Testis (tissue), 3 donors: ENCODE results near the gene NDFIP1. TPM values are rescaled to one million over a fixed set of nuclear protein-coding genes. Genes with fewer than 3 reads are reported as not detected.

Experiments
- DNase-seq: peaks from one replicate; pipeline ENCODE4 v3.0.0-alpha.2; 2019
- H3K27ac ChIP-seq, 2 donors: fragments of 200-600 bp; sonication (generic); one replicate each; pipeline ENCODE4 v1.5.1; 2019
- H3K27me3 ChIP-seq: fragments of 200-600 bp; sonication (generic); one replicate; pipeline ENCODE4 v1.5.1; 2019
- H3K36me3 ChIP-seq: fragments of 200-600 bp; sonication (generic); one replicate; pipeline ENCODE4 v1.5.1; 2017; ENCODE audit warnings: low read depth; ENCODE audit errors: missing control alignments
- H3K4me1 ChIP-seq: fragments of 200-600 bp; sonication (generic); one replicate; pipeline ENCODE4 v1.5.1; 2019
- H3K4me3 ChIP-seq, 2 donors: fragments of 200-600 bp; sonication (generic); one replicate each; pipeline ENCODE4 v1.5.1; 2017 to 2019
- H3K9me3 ChIP-seq: fragments of 200-600 bp; sonication (generic); one replicate; pipeline ENCODE4 v1.5.1; 2017
- POLR2A ChIP-seq: fragments of 450-650 bp; IDR thresholded peaks from one replicate; pipeline ENCODE4 v1.6.1; 2017; ENCODE audit warnings: antibody characterized with exemption, mild to moderate bottlenecking, moderate library complexity
- WGBS, 2 donors: methylation state at CpG; one replicate each; pipeline ENCODE4 v1.1.5; 2018; 5-methylcytosine and 5-hydroxymethylcytosine counted together
- intact Hi-C: fragments of 100-400 bp; cut with DNase I; formaldehyde crosslinking; loops from one replicate; pipeline ENCODE4 v1.15.1; 2023; ENCODE audit warnings: low total_unique reads
- polyA plus RNA-seq: library from polyadenylated mRNA; stranded (reverse); fragments of 350-450 nt; fragmentation: Illumina TruSeq; extraction: RNeasy Lipid Tissue Mini Kit (QIAGEN cat#74804); gene quantifications from one replicate; pipeline ENCODE4 v1.2.3, GENCODE V29; 2014; ENCODE audit warnings: low read depth, low replicate concordance; ENCODE audit not compliant: insufficient read depth
- total RNA-seq, 2 donors: library from RNA; depleted of rRNA; stranded (reverse); fragments of >200 nt; gene quantifications; one replicate each; pipeline ENCODE4 v1.2.3, GENCODE V29; 2016
- TF ChIP-seq, protein P1 (sequence below), 3 experiments: fragments of 450-650 bp in 2 of 3; fragments of 200-600 bp in 1 of 3; sonication (generic) in 1 of 3; IDR thresholded peaks; one replicate each; pipeline ENCODE4 v1.5.1; 2016 to 2019; ENCODE audit warnings: antibody characterized with exemption in 3 of 3, mild to moderate bottlenecking in 2 of 3, moderate library complexity in 1 of 3

NDFIP1 gene
- total and polyA plus RNA-seq, 3 donors from 2014 or later: 88.7 to 319 (median 292) TPM

DNA sequence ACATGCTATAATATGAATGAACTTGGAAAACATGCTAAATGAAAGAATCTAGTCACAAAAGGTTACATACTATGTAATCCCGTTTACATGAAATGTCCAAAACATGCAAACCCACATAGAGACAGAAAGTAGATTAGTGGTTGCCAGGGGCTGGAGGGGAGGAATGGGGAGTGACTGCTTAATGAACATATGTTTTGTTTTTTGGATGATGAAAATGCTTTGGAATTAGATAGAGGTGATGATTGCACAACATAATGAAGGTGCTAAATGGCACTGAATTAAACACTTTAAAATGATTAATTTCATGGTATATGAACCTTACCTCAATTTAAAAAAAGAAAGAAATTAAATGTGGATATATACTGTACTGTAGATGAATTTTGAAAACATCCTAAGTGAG lies 17.6 kb upstream of the NDFIP1 start:
- intact Hi-C loops: no loop called here
- Histone ChIP-seq H3K4me3 (no peak overlapping the region), H3K9me3 (no peaks in the 10 kb centered on the region), H3K27ac (no peak overlapping the region), H3K4me1 (peaks cover 40% of the 10 kb centered on the region), H3K27me3 (no peaks in the 10 kb centered on the region), H3K36me3 (no peaks in the 10 kb centered on the region)
- 39 to 71% methylated on average over 1 of the region's 1 CpG for WGBS, 2 donors
- TF ChIP-seq, protein P1, sequence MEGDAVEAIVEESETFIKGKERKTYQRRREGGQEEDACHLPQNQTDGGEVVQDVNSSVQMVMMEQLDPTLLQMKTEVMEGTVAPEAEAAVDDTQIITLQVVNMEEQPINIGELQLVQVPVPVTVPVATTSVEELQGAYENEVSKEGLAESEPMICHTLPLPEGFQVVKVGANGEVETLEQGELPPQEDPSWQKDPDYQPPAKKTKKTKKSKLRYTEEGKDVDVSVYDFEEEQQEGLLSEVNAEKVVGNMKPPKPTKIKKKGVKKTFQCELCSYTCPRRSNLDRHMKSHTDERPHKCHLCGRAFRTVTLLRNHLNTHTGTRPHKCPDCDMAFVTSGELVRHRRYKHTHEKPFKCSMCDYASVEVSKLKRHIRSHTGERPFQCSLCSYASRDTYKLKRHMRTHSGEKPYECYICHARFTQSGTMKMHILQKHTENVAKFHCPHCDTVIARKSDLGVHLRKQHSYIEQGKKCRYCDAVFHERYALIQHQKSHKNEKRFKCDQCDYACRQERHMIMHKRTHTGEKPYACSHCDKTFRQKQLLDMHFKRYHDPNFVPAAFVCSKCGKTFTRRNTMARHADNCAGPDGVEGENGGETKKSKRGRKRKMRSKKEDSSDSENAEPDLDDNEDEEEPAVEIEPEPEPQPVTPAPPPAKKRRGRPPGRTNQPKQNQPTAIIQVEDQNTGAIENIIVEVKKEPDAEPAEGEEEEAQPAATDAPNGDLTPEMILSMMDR (IDR thresholded peaks at IDR 0.05): no peak
- no peak for TF ChIP-seq POLR2A
- no peak for DNase-seq

DNA sequence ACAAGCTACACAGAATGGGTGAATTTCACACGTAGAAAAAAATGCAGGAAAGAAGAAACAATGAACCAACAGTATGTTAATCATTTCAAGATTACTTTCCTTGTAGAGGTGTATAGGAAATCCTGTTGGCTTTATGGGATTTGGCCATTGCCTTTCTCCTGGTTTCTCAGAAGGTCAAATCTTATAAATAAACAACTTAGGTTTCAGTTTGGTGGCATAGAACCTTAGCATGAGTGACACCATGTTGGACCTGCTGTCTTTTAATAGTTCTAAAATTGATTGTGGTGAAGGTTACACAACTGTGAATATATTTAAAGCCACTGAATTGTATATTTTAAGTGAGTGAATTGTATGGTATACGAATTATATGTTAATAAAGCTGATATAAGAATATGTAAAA lies 16.7 kb upstream of the NDFIP1 start:
- Histone ChIP-seq H3K36me3 (no peaks in the 10 kb centered on the region), H3K9me3 (no peaks in the 10 kb centered on the region)
- intact Hi-C loops: no loop called here

DNA sequence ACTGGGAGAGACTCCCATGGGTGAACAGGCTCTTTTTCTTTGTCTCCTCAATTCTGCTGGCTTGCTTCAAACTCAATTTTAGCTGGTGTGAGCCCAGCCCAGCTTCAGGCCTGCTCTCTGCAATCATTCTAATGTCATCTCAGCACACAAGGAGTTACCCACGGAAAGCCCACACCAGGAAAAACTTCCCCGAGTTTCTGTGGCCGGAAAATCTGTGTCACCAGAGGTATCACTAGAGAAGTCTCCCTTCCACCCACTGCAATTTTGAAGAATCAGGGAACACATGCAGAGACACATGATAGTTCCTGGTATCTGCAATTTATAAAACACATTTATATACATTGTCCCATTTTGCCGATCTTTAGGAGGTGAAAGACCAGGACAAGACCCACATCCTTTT lies 13.5 kb upstream of the NDFIP1 start:
- WGBS, 2 donors: 42 to 50% methylated on average over 4 of the region's 4 CpGs
- H3K4me3 ChIP-seq: no peak overlapping the region
- no peaks in the 10 kb centered on the region for H3K36me3 ChIP-seq
- no peaks in the 10 kb centered on the region for H3K27me3 ChIP-seq
- H3K27ac ChIP-seq: peak overlapping the region; percentile 64 to 65
- peaks cover 23% of the 10 kb centered on the region for H3K4me1 ChIP-seq
- H3K9me3 ChIP-seq: no peaks in the 10 kb centered on the region
- DNase-seq: no peak
- TF ChIP-seq POLR2A: no peak
- TF ChIP-seq, protein P1 (IDR thresholded peaks at IDR 0.05): no peak
- intact Hi-C loops: no loop called here

More for the DNA sequence above, 16.7 kb upstream of the NDFIP1 start:
- Histone ChIP-seq H3K4me1 (peaks cover 43% of the 10 kb centered on the region), H3K27ac (no peak overlapping the region), H3K4me3 (no peak overlapping the region), H3K27me3 (no peaks in the 10 kb centered on the region)
- TF ChIP-seq POLR2A: no peak
- DNase-seq: no peak
- 38 to 59% methylated on average over 2 of the region's 2 CpGs for WGBS, 2 donors

DNA sequence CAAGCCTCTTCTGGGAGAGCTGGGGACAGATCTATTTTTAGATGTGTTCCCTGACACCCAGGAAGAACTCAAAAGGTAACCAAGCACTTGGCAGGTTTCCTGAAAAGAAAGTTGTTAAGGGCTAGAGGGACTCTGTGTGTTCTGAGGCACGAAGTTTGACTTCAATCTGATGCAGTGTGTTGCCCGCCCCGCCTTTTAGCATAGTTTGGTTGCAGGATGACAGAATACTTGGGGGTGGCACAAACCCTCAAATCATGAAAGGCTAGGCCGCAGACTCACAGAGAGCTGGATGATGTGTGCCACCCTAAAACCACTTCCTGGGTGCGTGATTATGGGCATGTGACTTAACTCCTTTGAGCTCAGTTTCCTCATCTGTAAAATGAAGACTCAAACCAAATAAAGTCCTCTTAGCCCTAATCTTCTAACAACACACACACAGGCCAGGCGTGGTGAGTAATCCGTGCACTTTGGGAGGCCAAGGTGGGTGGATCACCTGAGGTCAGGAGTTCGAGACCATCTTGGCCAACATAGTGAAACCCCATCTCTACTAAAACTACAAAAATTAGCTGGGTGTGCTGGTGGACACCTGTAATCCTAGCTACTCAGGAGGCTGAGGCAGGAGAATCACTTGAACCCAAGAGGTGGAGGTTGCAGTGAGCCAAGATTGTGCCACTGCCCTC lies 12.8 kb upstream of the NDFIP1 start:
- WGBS, 2 donors: 75 to 83% methylated on average over 8 of the region's 8 CpGs
- DNase-seq: peak; percentile 39
- Histone ChIP-seq H3K27ac (peak overlapping the region; percentile 64 to 65), H3K27me3 (no peaks in the 10 kb centered on the region), H3K4me1 (peaks cover 22% of the 10 kb centered on the region), H3K9me3 (no peaks in the 10 kb centered on the region), H3K4me3 (no peak overlapping the region), H3K36me3 (no peaks in the 10 kb centered on the region)
- intact Hi-C loops: no loop called here
- no peak for TF ChIP-seq POLR2A

DNA sequence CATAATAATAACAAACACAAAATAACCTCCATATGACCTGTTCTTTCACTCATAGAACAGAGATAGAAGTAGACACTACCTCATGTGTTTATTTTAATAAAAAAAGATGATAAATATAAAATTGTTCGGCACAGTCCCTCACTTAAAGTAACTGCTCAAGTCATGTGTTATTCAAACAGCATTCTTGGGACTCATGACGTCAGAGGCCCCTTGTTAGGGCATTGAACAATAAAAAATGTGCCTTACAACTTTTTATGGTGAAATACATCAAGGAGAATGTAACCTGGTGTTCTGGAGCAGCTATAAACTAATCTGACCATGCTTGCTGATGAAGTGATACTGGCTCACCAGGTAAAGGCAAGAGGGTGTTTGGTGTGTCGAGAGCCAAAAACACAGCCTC lies 12.2 kb upstream of the NDFIP1 start:
- intact Hi-C loops: no loop called here
- no peaks in the 10 kb centered on the region for H3K27me3 ChIP-seq
- peak overlapping the region; percentile 64 to 65 for H3K27ac ChIP-seq
- H3K4me1 ChIP-seq: peaks cover 22% of the 10 kb centered on the region
- H3K36me3 ChIP-seq: no peaks in the 10 kb centered on the region
- DNase-seq: no peak
- no peak overlapping the region for H3K4me3 ChIP-seq
- H3K9me3 ChIP-seq: no peaks in the 10 kb centered on the region
- TF ChIP-seq, protein P1 (IDR thresholded peaks at IDR 0.05): no peak
- TF ChIP-seq POLR2A: no peak
- WGBS, 2 donors: 68 to 73% methylated on average over 3 of the region's 3 CpGs

DNA sequence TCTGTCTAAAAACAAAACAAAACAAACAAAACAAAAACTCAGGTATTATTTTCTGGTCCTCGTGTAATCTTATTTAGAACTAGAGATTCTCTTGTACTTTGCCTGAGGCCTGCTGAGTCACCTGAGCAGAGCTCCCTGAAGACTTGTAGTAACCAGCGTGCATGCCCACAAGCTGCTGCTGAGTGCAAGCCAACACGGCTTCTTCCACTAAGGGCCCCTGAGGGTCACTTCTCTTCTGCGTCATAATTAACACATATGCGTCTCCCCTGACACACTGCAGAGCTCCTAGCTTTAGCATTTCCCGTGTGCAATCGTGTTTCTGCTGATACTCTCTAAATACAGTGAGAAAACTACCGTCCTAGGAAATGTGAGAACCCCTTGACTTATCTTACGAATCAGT lies 10.9 kb upstream of the NDFIP1 start:
- no peaks in the 10 kb centered on the region for H3K36me3 ChIP-seq
- 84 to 92% methylated on average over 9 of the region's 9 CpGs for WGBS, 2 donors
- DNase-seq: no peak
- H3K9me3 ChIP-seq: no peaks in the 10 kb centered on the region
- no peak overlapping the region for H3K4me3 ChIP-seq
- no peaks in the 10 kb centered on the region for H3K27me3 ChIP-seq
- peaks cover 22% of the 10 kb centered on the region for H3K4me1 ChIP-seq
- no peak for TF ChIP-seq POLR2A
- no peak overlapping the region for H3K27ac ChIP-seq
- intact Hi-C loops: no loop called here
